Brain microvascular endothelial cell (primary cell): Measurements from ENCODE around the gene RABEP2.

Experiments
- DNase-seq: peaks from one replicate; pipeline ENCODE4 v3.0.0-alpha.2; 2020
- H3K27ac ChIP-seq: fragments of 250-450 bp; sonication (Bioruptor Pico); 2 replicates; pipeline ENCODE4 v1.5.1; 2020; ENCODE audit warnings: mild to moderate bottlenecking, moderate library complexity
- H3K27me3 ChIP-seq: fragments of 250-450 bp; sonication (Bioruptor Pico); replicated peaks from 2 replicates; pipeline ENCODE4 v1.5.1; 2020; ENCODE audit warnings: mild to moderate bottlenecking
- H3K36me3 ChIP-seq: fragments of 250-450 bp; sonication (Bioruptor Pico); replicated peaks from 2 replicates; pipeline ENCODE4 v1.5.1; 2020; ENCODE audit warnings: mild to moderate bottlenecking
- H3K4me3 ChIP-seq: 2 replicates; pipeline ENCODE4 v1.5.1; 2011; ENCODE audit warnings: low read depth, mild to moderate bottlenecking, control low read depth, low read length, moderate library complexity
- in situ Hi-C: cut with HindIII; loops from 2 replicates; pipeline ENCODE4 v1.10.0; 2017; ENCODE audit warnings: low sequenced_read_pairs, low pct_ligation_motif_present
- TF ChIP-seq, protein P1 (sequence below): IDR thresholded peaks from 2 replicates; pipeline ENCODE4 v1.5.1; 2011; ENCODE audit warnings: low read depth, mild to moderate bottlenecking, moderate library complexity, low read length, control low read depth, inconsistent platforms; ENCODE audit errors: missing control alignments

The RABEP2 gene

DNA sequence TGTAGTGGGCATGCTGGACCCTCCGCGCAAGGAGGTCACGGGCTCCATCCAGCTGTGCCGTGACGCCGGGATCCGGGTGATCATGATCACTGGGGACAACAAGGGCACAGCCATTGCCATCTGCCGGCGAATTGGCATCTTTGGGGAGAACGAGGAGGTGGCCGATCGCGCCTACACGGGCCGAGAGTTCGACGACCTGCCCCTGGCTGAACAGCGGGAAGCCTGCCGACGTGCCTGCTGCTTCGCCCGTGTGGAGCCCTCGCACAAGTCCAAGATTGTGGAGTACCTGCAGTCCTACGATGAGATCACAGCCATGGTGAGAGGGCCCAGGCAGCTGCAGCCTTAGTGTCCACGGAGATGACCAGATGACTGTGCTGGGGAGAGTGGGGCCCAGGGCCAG is 24.4 kb downstream of the RABEP2 start:
- in situ Hi-C loops = no loop called here
- no peak for DNase-seq
- Histone ChIP-seq H3K4me3 (no peak overlapping the region), H3K27ac (no peak overlapping the region), H3K36me3 (no peaks in the 10 kb centered on the region), H3K27me3 (no peaks in the 10 kb centered on the region)
- TF ChIP-seq, protein P1, sequence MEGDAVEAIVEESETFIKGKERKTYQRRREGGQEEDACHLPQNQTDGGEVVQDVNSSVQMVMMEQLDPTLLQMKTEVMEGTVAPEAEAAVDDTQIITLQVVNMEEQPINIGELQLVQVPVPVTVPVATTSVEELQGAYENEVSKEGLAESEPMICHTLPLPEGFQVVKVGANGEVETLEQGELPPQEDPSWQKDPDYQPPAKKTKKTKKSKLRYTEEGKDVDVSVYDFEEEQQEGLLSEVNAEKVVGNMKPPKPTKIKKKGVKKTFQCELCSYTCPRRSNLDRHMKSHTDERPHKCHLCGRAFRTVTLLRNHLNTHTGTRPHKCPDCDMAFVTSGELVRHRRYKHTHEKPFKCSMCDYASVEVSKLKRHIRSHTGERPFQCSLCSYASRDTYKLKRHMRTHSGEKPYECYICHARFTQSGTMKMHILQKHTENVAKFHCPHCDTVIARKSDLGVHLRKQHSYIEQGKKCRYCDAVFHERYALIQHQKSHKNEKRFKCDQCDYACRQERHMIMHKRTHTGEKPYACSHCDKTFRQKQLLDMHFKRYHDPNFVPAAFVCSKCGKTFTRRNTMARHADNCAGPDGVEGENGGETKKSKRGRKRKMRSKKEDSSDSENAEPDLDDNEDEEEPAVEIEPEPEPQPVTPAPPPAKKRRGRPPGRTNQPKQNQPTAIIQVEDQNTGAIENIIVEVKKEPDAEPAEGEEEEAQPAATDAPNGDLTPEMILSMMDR = no peak

DNA sequence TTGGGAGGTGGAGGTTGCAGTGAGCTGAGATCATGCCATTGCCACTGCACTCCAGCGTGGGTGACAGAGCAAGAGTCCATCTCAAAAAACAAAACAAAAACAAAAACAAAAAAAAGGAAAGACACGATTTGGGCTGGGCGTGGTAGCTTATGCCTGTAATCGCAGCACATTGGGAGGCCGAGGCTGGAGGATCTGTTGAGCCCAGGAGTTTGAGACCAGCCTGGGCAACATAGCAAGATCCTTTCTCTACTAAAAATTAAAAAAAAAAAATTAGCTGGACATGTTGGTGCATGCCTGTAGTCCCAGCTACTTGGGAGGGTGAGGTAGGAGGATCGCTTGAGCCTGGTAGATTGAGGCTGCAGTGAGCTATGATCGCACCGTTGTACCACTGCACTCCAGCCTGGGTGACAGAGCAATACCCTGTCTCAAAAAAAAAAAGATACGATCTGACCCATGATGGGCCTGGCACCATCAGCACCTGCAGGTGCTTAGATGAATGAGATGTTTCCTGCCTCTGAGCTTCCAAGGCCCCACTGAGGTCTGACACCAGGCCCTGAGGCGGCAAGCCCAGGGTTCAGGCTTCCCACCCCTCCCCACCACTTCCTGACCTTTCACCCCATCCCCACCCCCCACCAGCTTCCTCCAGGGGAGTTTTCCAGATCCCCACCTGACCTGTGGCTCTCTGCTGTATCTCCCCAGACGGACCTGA is 25.0 kb downstream of the RABEP2 start:
- in situ Hi-C loops = no loop called here
- TF ChIP-seq, protein P1 = no peak
- H3K27ac ChIP-seq = no peak overlapping the region
- no peak for DNase-seq
- H3K4me3 ChIP-seq = no peak overlapping the region
- no peaks in the 10 kb centered on the region for H3K27me3 ChIP-seq
- H3K36me3 ChIP-seq = no peaks in the 10 kb centered on the region

DNA sequence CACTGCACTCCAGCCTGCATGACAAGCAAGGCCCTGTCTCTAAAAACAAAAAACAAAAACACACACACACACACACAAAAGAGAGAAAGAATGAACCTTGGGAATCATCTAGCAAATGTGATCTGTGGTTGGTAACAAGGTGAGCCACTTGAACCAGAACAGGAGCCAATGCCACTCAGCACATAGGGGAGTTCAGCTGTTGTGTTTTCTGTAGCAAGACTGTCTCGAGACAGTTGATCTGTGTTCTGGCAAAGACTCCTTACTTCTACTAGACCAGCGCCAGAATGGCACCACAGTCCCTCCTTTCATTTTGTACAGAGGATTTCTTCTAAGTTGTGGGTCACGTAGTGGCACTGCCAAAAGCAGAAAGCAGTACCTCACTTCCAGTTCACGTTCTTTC is 26.1 kb downstream of the RABEP2 start:
- in situ Hi-C loops = no loop called here
- H3K27me3 ChIP-seq = no peaks in the 10 kb centered on the region
- no peak overlapping the region for H3K4me3 ChIP-seq
- TF ChIP-seq, protein P1 = no peak
- DNase-seq = no peak
- no peak overlapping the region for H3K27ac ChIP-seq
- H3K36me3 ChIP-seq = no peaks in the 10 kb centered on the region

DNA sequence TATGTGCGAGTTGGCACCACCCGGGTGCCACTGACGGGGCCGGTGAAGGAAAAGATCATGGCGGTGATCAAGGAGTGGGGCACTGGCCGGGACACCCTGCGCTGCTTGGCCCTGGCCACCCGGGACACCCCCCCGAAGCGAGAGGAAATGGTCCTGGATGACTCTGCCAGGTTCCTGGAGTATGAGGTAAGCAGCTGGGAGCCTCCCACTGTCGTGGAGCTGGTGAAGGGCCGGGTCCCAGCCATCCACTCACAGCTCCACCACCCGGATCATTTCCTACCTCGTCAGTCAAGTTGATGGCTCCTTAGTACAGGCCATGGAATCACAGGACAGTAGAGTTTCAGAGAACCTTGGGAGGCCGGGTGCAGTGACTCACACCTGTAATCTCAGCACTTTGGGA is 26.8 kb downstream of the RABEP2 start:
- TF ChIP-seq, protein P1 = no peak
- Histone ChIP-seq H3K36me3 (no peaks in the 10 kb centered on the region), H3K4me3 (no peak overlapping the region), H3K27ac (no peak overlapping the region), H3K27me3 (no peaks in the 10 kb centered on the region)
- DNase-seq = no peak
- in situ Hi-C loops = no loop called here

DNA sequence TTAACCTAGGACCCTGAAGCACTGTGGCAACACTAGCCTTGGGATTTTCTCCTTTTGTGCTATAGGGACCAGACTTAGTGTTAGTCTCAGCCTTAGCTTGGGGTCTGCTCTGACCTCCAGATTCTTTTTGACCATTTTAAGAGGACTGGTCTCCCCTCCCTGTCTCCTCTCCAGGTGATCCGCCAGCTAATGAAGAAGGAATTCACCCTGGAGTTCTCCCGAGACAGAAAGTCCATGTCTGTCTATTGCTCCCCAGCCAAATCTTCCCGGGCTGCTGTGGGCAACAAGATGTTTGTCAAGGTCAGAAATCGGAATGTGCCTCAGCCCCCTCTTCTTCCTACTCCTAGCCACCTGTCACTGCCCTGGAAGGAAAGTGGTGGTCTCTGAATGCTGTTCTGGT is 27.2 kb downstream of the RABEP2 start:
- in situ Hi-C loops = no loop called here
- no peak for DNase-seq
- TF ChIP-seq, protein P1 = no peak

DNA sequence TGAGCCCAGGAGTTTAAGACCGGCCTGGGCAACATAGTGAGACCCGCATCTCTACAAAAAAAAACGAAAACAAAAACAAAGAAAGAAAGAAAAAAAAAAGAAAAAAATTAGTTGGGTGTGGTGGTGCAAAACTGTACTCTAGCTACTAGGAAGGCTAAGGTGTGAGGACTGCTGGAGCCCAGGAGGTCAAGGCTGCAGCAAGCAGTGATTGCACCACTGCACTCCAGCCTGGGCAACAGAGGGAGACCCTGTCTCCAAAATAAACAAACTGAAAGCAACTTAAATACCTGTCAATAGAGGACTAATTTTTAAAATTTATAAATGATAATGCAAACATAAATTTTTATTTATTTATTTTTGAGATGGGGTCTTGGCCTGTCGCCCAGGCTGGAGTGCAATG is 29.4 kb downstream of the RABEP2 start:
- in situ Hi-C loops = no loop called here
- H3K36me3 ChIP-seq = no peaks in the 10 kb centered on the region
- H3K4me3 ChIP-seq = no peak overlapping the region
- no peak overlapping the region for H3K27ac ChIP-seq
- TF ChIP-seq, protein P1 = no peak
- DNase-seq = no peak
- no peaks in the 10 kb centered on the region for H3K27me3 ChIP-seq

More for the DNA sequence above, 27.2 kb downstream of the RABEP2 start:
- Histone ChIP-seq H3K27ac (no peak overlapping the region), H3K4me3 (no peak overlapping the region), H3K36me3 (no peaks in the 10 kb centered on the region), H3K27me3 (no peaks in the 10 kb centered on the region)
